Activated gamma-delta T cell treated with Interleukin-2 at 50 U/mL for 16 hours (primary cell): Measurements from ENCODE around the gene VRTN.
"Not testable (repeated sequence)": the region's sequence is repeated elsewhere in the genome, so short reads cannot be mapped to it uniquely, and the experiment has no call there.

Experiments used
- DNase-seq: peaks from one replicate; pipeline ENCODE4 v3.0.0-alpha.2; 2020

The VRTN gene

DNA sequence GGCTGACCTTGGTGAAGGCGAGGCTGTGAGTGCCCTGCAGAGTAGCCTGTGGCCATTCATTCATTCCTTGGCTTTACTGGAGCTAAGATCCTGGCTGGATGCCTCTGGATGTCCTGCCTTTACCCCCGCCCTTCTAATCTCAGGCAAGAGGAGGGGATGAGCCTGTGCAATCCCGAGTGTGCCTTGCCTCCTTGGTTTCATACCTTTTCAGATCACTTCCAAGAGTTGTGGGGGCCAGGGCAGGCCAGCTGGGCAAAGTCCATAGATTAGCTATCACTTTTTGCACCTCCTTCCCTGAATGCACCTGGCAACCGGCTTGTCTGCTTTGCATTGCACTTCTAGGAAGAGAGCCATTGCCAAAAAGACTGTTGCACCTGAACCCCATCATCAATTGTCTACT is 1.5 kb downstream of the VRTN start:
- no peak for DNase-seq

DNA sequence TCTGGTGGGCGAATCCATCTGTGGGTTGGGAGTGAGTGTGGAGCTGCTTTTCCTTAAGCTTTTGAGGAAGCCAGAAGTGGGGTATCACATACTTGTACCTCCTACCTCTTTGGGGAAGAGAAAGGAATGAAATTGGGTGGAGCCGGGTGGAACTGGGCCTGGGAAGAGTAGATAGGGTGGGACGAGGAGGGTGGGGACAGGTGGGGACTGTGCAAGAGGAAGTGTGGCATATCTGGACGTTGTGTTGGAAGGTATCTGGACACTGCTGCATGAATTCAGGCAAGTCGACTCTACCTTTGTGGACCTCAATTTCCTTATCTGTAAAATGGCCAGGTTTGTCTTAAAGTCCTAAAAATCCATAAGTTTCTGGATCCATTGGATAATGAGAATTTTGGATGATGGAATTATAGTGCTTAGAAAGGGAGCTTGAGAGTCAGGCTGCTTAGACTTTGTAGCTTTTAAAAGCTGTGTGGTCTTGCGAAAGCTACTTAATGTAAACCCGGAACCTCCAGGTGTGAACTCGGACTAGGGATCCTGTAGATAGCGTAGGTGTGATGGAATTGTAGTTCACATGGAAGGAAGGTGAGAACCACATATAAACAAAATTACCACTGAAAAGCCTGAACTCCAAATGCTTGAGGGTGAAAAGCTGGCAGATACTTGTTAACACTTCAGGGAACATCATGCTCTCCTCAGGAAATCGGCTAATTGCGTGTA is 2.1 kb downstream of the VRTN start:
- DNase-seq, result no peak

DNA sequence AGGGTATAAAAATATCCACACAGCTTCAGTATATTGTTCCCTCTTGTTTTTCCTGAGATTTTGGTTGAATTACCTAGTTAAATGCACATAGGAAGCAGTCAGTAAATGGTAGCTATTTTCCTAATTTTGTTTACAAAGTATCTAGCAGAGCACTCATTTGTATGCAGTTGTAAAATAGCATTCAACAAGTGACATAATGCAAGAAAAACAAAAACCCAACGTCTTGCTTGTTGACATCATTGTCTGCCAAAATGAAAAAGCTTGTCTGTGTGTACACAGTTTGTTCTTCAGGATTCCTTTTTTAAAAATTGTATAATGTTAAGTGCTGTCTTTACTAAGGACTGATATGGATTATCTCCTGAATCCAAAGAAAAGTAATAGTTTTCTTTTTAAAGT is 2.7 kb downstream of the VRTN start:
- DNase-seq, result no peak

DNA sequence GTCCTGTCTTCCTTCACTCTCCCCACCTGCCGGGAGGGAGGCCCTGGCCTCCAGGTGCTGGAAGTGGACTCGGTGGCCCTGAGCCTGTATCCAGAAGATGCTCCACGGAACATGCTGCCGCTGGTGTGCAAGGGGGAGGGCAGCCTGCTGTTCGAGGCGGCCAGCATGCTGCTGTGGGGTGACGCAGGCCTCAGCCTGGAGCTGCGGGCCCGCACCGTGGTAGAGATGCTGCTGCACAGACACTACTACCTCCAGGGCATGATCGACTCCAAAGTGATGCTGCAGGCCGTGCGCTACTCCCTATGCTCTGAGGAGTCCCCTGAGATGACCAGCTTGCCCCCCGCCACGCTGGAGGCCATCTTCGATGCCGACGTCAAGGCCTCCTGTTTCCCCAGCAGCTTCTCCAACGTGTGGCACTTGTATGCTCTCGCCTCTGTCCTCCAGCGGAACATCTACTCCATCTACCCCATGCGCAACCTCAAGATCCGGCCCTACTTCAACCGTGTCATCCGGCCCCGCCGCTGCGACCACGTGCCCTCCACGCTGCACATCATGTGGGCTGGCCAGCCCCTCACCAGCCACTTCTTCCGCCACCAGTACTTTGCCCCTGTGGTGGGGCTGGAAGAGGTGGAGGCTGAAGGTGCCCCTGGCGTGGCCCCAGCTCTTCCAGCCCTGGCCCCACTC is 8.8 kb downstream of the VRTN start:
- no peak for DNase-seq

DNA sequence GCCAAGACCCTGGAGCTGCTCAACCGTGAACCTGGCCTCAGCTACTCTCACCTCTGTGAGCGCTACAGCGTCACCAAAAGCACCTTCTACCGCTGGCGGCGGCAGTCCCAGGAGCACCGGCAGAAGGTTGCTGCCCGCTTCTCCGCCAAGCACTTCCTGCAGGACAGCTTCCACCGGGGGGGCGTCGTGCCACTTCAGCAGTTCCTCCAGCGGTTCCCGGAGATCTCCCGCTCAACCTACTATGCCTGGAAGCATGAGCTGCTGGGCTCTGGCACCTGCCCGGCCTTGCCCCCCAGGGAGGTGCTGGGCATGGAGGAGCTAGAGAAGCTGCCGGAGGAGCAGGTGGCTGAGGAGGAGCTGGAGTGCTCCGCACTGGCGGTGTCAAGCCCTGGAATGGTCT is 9.3 kb downstream of the VRTN start:
- DNase-seq, result no peak

DNA sequence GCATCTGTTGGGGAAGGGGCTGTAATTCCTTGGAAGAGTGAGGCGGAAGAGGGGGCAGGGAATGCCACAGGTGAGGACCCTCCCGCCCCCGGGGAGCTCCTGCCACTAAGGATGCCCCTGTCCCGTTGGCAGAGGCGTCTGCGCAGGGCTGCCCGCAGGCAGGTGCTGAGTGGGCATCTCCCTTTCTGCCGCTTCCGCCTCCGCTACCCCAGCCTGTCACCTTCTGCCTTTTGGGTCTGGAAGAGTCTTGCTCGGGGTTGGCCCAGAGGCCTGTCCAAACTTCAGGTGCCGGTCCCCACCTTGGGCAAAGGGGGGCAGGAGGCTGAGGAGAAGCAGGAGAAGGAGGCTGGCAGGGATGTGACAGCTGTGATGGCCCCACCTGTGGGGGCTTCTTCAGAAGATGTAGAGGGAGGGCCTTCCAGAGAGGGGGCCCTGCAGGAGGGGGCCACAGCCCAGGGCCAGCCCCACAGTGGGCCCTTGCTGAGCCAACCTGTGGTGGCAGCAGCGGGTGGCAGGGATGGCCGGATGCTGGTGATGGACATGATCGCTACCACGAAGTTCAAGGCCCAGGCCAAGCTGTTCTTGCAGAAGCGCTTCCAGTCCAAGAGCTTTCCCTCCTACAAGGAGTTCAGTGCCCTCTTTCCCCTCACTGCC is 10.0 kb downstream of the VRTN start:
- no peak for DNase-seq

DNA sequence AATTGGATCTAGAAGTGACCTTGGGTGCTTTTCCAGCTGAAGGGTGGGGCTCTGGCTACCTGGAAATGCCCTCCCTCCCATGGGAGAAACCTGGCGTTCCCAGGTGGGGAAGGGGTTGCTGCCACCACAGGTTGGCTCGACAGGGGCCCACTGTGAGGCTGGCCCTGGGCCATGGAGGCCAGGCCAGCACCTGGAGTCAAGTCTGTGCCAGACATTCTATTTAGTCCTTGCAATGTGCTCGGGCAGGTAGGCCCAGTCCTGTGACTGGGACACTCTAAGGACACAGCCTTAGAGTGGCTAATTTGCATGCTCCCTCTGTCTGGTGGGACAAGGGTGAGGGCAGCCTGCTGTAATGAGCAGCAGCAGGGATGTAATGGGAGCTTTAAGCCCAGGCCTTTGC is 11.9 kb downstream of the VRTN start:
- no peak for DNase-seq

DNA sequence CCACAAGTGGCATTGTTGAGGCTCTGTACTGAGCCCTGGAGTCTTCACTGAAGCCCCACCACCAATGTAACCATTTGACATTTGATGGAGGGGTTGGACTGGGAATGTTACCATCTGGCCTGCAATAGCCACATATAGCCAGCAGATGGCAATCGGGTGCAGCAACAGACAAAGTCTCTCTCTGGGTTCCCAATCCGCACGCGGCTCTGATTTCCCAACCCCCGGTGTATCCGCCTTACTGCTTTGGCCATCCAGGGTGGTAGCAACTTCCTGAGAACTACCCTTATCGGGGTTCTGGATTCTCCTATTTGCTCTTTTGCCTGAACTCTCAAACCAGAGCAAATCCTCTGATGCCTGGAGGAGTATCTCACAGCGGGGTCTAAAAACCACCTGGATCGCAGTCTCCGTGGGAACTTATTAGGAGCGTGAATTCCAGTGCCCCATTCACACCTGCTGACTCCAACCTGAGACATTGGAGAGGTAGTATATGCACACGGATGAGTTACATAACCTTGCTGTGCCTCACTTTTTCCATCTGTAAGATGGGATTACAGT is 14.2 kb downstream of the VRTN start:
- peak; percentile 61 for DNase-seq

DNA sequence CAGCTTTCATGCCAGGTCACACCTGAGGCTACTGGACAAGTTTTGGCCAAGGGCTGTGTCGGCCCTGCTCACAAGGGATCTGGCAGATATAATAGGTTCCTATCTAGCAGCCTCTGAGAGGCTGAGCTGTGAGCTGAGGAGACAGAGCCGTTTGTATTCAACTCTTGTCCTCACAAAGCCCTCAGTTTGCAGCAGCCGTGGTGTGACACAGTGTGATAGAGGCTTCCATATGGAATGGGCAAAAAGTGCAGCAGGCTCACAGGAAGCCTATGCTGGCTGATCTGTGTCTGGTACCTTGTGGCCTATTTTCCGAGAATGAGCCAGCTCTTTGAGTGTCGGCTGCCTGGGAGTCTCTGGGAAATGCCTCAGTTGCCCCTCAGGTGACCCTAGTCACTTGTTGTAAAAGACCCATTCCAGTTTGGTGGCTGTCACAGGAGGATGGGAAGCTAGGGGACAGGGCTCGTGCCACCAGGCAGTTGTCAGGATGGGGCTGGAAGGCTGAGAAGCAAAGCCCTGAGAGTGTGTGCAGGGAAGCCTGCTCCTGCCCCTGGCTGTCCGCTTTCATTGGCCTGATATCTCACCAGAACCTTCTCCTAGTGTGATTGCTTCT is 16.1 kb downstream of the VRTN start:
- no peak for DNase-seq

DNA sequence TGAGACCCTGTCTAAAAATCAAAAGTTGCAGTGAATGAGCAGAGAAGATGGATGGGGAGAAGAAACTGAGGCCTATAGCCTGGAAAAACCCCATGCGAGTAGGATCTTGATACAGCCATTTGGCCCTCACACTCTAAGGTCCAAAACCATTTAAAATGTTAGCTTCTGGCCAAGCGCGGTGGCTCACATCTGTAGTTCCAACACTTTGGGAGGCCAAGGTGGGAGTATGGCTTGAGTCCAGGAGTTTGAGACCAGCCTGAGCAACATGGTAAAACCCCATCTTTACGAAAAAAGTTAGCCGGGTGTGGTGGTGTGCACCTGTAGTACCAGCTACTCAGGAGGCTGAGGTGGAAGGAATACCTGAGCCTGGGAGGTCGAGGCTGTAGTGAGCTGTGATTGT is 19.8 kb downstream of the VRTN start:
- DNase-seq, result no peak

DNA sequence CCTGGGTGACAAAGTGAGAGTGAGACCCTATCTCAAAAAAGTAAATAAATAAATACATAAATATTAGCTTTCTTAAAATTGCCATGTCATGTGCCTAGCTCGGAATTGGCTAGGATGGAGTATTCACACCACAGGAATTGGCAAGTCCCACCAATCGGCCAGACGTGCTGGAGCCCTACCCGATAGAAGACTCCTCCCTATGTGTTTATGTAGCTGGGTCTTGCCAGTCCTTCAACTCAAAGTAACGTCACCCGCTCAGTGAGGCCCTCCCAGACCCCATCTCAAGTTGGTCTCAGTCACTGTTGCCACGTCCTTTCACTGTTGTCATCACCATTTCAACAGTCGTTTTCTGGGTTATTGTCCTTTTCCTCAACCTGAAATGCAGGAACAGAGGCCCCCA is 20.2 kb downstream of the VRTN start:
- DNase-seq, result no peak

DNA sequence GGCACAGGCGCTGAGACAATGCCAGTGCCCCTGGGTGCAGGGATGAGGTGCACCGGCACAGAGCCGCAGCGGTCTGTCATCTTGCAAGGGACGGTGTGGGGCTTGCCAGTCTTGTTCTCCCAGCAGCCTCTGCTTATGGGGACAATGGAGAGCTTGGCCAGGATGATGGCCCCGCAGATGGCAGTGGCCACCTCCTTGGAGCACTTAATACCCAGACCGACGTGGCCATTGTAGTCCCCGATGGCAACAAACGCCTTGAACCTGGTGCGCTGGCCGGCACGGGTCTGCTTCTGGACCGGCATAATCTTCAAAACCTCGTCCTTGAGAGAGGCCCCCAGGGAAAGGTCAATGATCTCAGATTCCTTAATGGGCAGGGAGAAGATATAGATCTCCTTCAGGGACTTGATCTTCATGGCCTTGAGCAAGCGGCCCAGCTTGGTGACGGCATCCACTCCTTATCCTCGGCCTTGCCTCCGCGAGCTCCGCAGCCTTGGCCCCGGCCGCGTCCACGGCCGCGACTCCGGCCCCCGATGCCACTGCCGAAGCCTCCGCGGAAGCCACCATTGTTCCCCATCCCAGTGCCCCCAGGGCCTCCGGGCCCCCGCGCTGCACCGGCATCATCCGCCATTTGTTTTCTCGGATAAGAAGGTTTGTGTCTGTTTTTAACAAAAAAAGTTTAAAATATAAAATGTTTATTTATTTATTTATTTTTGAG is 29.9 kb downstream of the VRTN start:
- no peak for DNase-seq

DNA sequence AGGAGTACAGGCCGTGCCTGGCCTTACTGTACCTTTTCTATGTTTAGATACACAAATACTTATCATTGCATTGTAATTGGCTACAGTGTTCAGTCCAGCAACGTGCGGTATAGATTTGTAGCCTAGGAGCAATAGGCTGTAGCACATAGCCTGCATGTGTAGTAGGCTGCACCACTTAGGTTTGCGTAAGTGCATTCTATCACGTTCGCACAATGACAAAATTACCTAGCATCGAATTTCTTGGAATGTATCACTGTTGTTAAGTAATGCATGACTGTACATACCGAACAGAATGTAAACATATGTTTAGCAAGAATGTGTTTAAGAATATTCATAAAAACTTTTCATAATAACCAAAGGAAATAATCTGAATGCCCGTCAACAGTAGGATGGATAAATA is 31.9 kb downstream of the VRTN start:
- no peak for DNase-seq

DNA sequence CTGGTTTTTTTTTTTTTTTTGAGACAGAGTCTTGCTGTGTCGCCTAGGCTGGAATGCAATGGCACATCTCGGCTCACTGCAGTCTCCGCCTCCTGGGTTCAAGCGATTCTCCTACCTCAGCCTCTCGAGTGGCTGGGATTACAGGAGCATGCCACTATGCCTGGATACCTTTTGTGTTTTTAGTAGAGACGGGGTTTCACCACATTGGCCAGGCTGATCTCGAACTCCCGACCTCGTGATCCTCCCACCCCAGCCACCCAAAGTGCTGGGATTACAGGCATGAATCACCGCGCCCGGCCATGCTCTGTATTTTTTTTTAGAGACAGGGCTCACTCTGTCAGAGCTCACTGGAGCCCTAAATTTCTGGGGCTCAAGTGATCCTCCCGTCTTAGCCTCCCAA is 32.6 kb downstream of the VRTN start:
- no peak for DNase-seq

DNA sequence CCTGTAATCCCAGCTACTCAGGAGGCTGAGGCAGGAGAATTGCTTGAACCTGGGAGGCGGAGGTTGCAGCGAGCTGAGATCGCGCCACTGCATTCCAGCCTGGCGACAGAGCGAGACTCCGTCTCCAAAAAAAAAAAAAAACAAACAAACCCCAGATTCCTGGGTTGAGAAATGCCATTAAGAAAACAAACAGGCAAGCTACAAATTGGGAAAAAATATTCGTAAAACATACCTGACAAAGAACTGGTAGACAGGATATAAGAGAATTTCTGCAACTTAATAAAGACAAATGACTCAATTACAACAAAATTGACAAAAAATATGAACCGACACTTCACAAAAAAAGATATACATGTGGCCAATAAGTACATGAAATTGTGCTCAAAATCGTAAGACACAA is 33.3 kb downstream of the VRTN start:
- DNase-seq, result not testable (repeated sequence)

DNA sequence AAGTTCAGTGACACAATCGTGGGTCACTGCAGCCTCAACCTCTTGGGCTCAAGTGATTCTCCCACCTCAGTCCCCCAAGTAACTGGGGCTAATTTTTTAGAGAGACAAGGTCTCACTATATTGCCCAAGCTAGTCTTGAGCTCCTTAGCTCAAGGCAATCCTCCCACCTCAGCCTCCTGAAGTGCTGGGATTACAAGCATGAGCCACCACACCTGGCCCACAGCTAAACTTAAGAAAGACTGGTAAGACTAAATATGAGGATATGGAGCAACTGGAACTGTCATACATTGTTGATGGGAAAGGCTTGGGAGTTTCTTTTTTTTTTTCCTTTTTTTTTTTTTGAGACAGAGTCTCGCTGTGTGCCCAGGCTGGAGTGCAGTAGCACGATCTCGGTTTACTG is 34.0 kb downstream of the VRTN start:
- DNase-seq, result no peak

DNA sequence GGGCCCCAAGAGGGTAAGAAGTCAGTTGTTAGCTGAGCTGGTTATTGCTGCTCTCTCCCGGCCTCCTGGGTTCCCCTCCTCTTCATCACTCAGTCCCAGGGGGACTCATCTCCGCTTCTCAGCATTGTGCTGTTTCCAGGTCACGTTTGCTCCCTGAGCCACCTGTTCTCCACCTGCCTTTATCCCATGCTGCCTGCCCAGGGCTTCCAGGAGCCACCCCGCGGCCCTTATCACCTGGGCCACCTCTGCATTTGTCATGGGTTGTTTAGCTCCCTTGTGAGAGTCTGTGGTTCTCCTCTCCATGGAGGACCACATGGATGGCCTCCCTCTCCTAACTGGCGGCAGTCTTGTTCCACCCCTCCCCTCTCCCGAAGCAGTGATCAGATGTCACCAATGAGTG is 41.7 kb downstream of the VRTN start:
- DNase-seq, result no peak

DNA sequence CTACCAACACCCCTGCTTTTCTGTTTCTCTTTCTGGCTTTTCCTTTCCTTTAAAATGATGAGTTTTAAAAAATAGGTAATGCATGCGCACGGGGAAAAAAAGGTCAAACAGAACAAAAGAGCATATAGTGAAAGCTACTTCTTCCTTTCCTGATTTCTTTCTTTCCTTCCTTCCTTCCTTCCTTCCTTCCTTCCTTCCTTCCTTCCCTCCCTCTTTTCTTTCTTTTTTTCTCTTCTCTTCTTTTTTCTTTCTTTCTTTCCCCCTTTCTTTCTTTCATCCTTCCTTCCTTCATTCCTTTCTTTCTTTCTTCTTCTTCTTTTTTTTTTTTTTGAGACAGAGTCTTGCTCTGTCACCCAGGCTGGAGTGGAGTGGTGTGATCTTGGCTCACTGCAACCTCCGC is 42.2 kb downstream of the VRTN start:
- not testable (repeated sequence) for DNase-seq

DNA sequence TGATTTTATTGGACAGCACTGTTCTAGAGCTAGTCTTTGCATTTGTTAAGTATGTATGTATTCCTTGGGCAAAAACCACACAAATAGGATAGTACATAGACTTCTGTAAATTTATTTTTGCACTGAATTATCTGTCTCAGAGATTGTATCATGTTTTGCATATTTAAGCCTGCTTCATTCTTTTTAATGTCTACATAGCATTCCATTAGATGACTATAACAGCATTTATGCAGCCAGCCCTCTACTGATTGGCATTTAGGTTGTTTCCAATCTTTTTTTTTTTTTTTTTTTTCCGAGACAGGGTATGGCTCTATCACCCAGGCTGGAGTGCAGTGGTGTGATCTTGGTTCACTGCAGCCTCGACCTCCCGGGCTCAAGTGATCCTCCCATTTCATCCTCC is 43.2 kb downstream of the VRTN start:
- no peak for DNase-seq

DNA sequence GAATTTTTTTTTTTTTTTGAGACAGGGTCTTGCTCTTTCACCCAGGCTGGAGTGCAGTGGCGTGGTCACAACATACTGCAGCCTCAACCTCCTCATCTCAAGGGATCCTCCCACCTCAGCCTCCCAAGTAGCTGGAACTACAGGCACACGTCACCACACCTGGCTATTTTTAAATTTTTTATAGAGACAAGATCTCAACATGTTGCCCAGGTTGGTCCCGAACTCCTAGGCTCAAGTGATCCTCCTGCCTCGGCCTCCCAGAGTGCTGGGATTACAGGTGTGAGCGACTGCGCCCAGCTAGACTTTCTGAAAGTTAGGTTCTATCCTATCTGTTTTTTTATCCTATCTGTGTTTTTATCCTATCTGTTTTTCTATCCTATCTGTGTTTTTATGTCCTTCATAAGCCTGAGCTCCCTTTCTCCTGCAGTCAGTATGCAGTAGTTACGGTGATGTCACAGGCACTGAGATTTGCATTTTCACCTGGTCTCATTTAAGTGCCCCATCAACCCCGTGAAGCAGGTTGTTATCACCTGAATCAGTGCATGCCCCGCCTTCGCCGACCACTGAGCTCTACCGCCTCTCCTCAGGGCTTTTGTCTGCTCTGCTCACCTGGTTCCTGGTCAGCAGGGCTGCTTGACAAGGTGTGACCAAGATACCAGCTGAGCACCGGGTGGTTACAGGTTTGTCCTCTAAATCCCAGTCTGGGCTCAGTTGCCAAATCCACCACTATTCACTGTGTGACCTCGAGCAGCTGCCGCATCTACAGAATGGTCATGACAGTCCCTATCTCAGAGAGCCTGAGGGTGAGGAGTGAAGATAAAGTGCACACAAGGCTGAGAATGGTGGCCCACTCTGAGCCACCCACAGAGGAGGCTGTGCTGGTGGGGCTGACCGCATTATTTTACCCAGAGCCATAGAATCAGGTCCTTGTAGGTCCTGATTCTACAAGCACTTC is 44.6 kb downstream of the VRTN start:
- DNase-seq, result no peak

DNA sequence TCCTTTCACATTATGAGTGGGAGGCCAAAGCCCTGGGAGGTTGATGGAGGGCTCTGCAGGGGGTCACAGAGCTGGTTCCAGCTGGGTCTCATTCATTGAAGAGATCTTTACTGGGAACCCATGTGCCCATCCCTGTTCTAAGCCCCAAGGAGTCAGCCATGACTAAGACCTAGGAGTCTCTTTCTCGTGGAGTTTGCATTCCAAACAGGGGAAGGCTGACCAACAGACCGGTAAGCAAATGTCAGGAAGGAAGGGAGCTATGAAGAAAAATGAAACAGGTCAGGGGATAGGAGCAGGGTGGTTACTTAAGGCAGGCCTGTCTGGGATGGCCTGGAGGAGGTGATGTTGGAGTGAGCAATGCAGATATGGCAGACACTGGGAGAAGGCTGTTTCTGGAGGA is 46.3 kb downstream of the VRTN start:
- DNase-seq, result no peak

DNA sequence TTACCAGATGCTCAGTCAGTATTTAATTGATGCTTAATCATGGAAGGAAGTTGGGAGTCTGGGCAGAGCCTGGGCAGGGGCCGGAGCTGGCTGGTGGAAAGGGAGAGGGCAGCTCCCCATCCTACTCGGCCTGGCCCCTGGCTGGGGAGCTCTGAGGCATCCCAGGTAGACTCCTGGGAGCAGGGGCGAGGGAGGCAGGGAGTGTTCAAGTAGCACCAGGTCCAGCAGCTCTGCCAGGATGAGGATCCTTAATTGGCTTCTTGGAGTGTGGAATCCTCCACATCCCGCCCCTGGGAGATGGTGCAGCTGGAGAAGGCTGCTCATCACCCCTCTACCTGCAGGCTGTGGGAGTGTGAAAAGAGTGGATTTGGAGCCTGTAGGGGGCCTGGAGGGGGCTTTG is 46.8 kb downstream of the VRTN start:
- no peak for DNase-seq
